Measurements from ENCODE around the gene STOML2. TPM values are rescaled to one million over a fixed set of nuclear protein-coding genes. Genes with fewer than 3 reads are reported as not detected.

Gene STOML2
- total RNA-seq, 1 experiment from 2014 or later = 192 TPM

- Histone ChIP-seq H3K4me1 (ENCODE audit: insufficient read depth, low read length) (no peaks in the 10 kb centered on the region), H3K9ac (ENCODE audit: extremely low read depth, insufficient read length, low read length) (no peak overlapping the region), H3K79me1 (ENCODE audit: insufficient read depth, low read depth, low read length, poor library complexity, severe bottlenecking) (no peaks in the 10 kb centered on the region), H3K56ac (ENCODE audit: insufficient read length, low read depth, low read length) (no peak overlapping the region), H3K18ac (ENCODE audit: insufficient read length, low read depth, low read length) (no peak overlapping the region), H4K8ac (replicated peaks; ENCODE audit: insufficient read length, low read depth, low read length) (no peak overlapping the region), H4K20me1 (ENCODE audit: control insufficient read depth, insufficient read depth, insufficient read length) (no peaks in the 10 kb centered on the region), H2BK120ac (ENCODE audit: low read depth, low read length, poor library complexity, severe bottlenecking) (no peak overlapping the region), H2AK5ac (ENCODE audit: insufficient read length, low read length) (no peak overlapping the region), H2BK5ac (ENCODE audit: insufficient read length, low read length) (no peak overlapping the region), H3K4ac (ENCODE audit: low read depth, low read length) (no peak overlapping the region), H3T11ph (ENCODE audit: low read length) (no peak overlapping the region), H2BK12ac (ENCODE audit: insufficient read length, low read depth, low read length) (no peak overlapping the region), H3K4me2 (ENCODE audit: insufficient read depth, insufficient read length, low read length) (no peak overlapping the region), H4K5ac (ENCODE audit: insufficient read length, low read depth, low read length) (no peak overlapping the region), H2BK15ac (ENCODE audit: low read depth, low read length) (no peak overlapping the region), H2BK20ac (ENCODE audit: low read depth, low read length, poor library complexity, severe bottlenecking) (no peak overlapping the region), H3K14ac (ENCODE audit: insufficient read depth, low read length) (no peak overlapping the region), H2AFZ (ENCODE audit: low read length) (no peak overlapping the region), H3K9me3 (ENCODE audit: control insufficient read depth, low read depth, low read length) (peaks cover 8% of the 10 kb centered on the region), H3K79me2 (ENCODE audit: insufficient read depth, low read length) (no peaks in the 10 kb centered on the region), H3K23me2 (ENCODE audit: insufficient read length, low read depth, low read length, poor library complexity, severe bottlenecking) (no peaks in the 10 kb centered on the region), H4K91ac (ENCODE audit: insufficient read length, low read depth, low read length) (no peak overlapping the region), H3K27me3 (ENCODE audit: insufficient read depth, low read length) (no peaks in the 10 kb centered on the region), H3K23ac (ENCODE audit: insufficient read length, low read depth, low read length) (no peak overlapping the region), H3K27ac (ENCODE audit: insufficient read length, low read depth, low read length) (no peak overlapping the region)
- DNase-seq = no peak
- no peak overlapping the region for H3K27ac Mint-ChIP-seq
- TF ChIP-seq CTCF (conservative IDR thresholded peaks at IDR 0.05) = no peak
- H3K36me3 Mint-ChIP-seq (ENCODE audit: insufficient read depth in 1 of 3, low read depth in 3 of 3) = peaks cover 5 to 10% (median 9%) of the 10 kb centered on the region in 3 experiments; a peak in 6 of 7 replicates
- H3K4me3 Mint-ChIP-seq = no peak overlapping the region
- no CpG with 5 or more reads among the region's 8 CpGs for WGBS (ENCODE audit: extremely low coverage, insufficient read length, low lambda C conversion rate)
- H3K27me3 Mint-ChIP-seq (ENCODE audit: low read depth) = peaks cover 7% of the 10 kb centered on the region
- H3K9me3 Mint-ChIP-seq = peaks cover 35 to 49% of the 10 kb centered on the region in 2 experiments
- peaks cover 0 to 5% of the 10 kb centered on the region in 2 experiments; a peak in 2 of 4 replicates for H3K4me1 Mint-ChIP-seq
Observed at GRCh38 chr9:35136866-35137265, 33.9 kb upstream of the STOML2 start.

Data from H9 (cell line).